Spleen (tissue), 11 donors: Measurements from ENCODE around the gene SSU72. TPM values are rescaled to one million over a fixed set of nuclear protein-coding genes. Genes with fewer than 3 reads are reported as not detected.

ENCODE experiments used
- DNase-seq: peaks from one replicate; pipeline ENCODE4 v3.0.0-alpha.2; 2020
- H3K27ac ChIP-seq, 8 donors: fragments of 200-600 bp; sonication (generic) in 7 of 8; 1 replicate in 4 of 8; 2 replicates in 4 of 8; pipeline versions ENCODE4 v1.5.0 to v1.8.0; 2016 to 2021; ENCODE audit warnings: inconsistent platforms in 4 of 8, mild to moderate bottlenecking in 4 of 8, moderate library complexity in 1 of 8
- H3K27me3 ChIP-seq, 7 donors: fragments of 200-600 bp; sonication (generic) in 6 of 7; replicated peaks in 1 of 7; 1 replicate in 4 of 7; 2 replicates in 3 of 7; pipeline versions ENCODE4 v1.5.0 to v1.8.0; 2016 to 2021; ENCODE audit warnings: inconsistent platforms in 3 of 7, mild to moderate bottlenecking in 1 of 7
- H3K36me3 ChIP-seq, 6 donors: fragments of 200-600 bp; sonication (generic) in 5 of 6; 1 replicate in 4 of 6; 2 replicates in 2 of 6; pipeline versions ENCODE4 v1.5.0 to v1.8.0; 2016 to 2021; ENCODE audit warnings: inconsistent platforms in 2 of 6
- H3K4me1 ChIP-seq, 6 donors: fragments of 200-600 bp; sonication (generic) in 5 of 6; 1 replicate in 3 of 6; 2 replicates in 3 of 6; pipeline versions ENCODE4 v1.5.0 to v1.8.0; 2016 to 2021; ENCODE audit warnings: inconsistent platforms in 3 of 6
- H3K4me3 ChIP-seq, 8 donors: fragments of 200-600 bp; sonication (generic) in 7 of 8; 1 replicate in 4 of 8; 2 replicates in 4 of 8; pipeline versions ENCODE4 v1.5.0 to v1.8.0; 2016 to 2021; ENCODE audit warnings: inconsistent platforms in 4 of 8, mild to moderate bottlenecking in 4 of 8, moderate library complexity in 2 of 8
- H3K9me3 ChIP-seq, 8 donors: fragments of 200-600 bp; sonication (generic) in 7 of 8; 1 replicate in 4 of 8; 2 replicates in 4 of 8; pipeline versions ENCODE4 v1.5.0 to v1.8.0; 2016 to 2021; ENCODE audit warnings: inconsistent platforms in 4 of 8
- CTCF ChIP-seq, 11 experiments: fragments of 200-600 bp in 7 of 11; fragments of 450-650 bp in 4 of 11; sonication (generic) in 4 of 11; IDR thresholded peaks in 8 of 11; conservative IDR thresholded peaks in 3 of 11; 1 replicate in 7 of 11; 2 replicates in 4 of 11; pipeline versions ENCODE4 v1.4.0 to v1.8.0; 2016 to 2021; ENCODE audit warnings: antibody characterized with exemption in 11 of 11, inconsistent platforms in 4 of 11, mild to moderate bottlenecking in 1 of 11
- POLR2A ChIP-seq, 3 donors: fragments of 450-650 bp; IDR thresholded peaks; one replicate each; pipeline ENCODE4 v1.5.1; 2017; ENCODE audit warnings: antibody characterized with exemption in 3 of 3, mild to moderate bottlenecking in 1 of 3
- POLR2AphosphoS5 ChIP-seq, 3 donors: sonication (generic); formaldehyde crosslinking; IDR thresholded peaks; one replicate each; pipeline ENCODE4 v1.5.1; 2017; ENCODE audit warnings: antibody characterized with exemption in 3 of 3
- WGBS, 5 donors: extraction: QIAGEN DNeasy Blood & Tissue Kit in 3 of 5; methylation state at CpG; one replicate each; pipeline versions ENCODE4 v1.1.5 to v1.1.7; 2013 to 2018; 5-methylcytosine and 5-hydroxymethylcytosine counted together
- intact Hi-C: fragments of 100-400 bp; cut with DNase I; formaldehyde crosslinking; loops from one replicate; pipeline ENCODE4 v1.15.0; 2023; ENCODE audit warnings: low total_unique reads
- polyA plus RNA-seq, 3 donors: library from polyadenylated mRNA; stranded (reverse); fragments of 200-250 nt; gene quantifications; one replicate each; pipeline ENCODE4 v1.2.1, GENCODE V29; 2013
- total RNA-seq, 7 donors: library from RNA; depleted of rRNA in 3 of 7; stranded (reverse); fragments of >200 nt in 3 of 7; fragmentation: NEBNext Ultra II Directional in 4 of 7; extraction: Animal tissue kit (Norgen Biotek cat#: 25700) in 4 of 7; gene quantifications; one replicate each; pipeline versions ENCODE4 v1.1.0 to v1.2.1, GENCODE V29; 2016 to 2021
- donor health status: healthy with polysubstance abuse.
- donor health status: DM: no; HTN: no; CAD: no; lungs with moderate emphysema.
- donor health status: DM: no; HTN: no; CAD: no.
- donor health status: Bipolar disorder and iron deficiency.
- donor health status: healthy.
- donor health status: DM: no; HTN: no; CAD: no.
- donor health status: DM: yes; HTN: yes; CAD: no.

SSU72 gene
- total and polyA plus RNA-seq, 10 donors: 86.7 to 168 (median 107) TPM

- Histone ChIP-seq H3K36me3 (peaks cover 0 to 48% (median 0%) of the 10 kb centered on the region in 6 donors), H3K27ac (no peak overlapping the region), H3K27me3 (no peaks in the 10 kb centered on the region), H3K4me3 (no peak overlapping the region), H3K4me1 (peaks cover 9 to 32% (median 20%) of the 10 kb centered on the region in 6 donors), H3K9me3 (no peaks in the 10 kb centered on the region)
- 90 to 93% (median 90%) methylated on average over 12 to 16 of the region's 16 CpGs for WGBS, 5 donors
- TF ChIP-seq POLR2AphosphoS5 (IDR thresholded peaks at IDR 0.05): no peak
- no peak for TF ChIP-seq CTCF (IDR thresholded peaks at IDR 0.05 in 8 of 11, conservative IDR thresholded peaks at IDR 0.05 in 3 of 11)
- TF ChIP-seq POLR2A (IDR thresholded peaks at IDR 0.05): no peak
- DNase-seq: peak; percentile 75
- intact Hi-C loops: no loop called here
These were observed 45.9 kb upstream of the SSU72 start for GRCh38 chr1:1620433-1621139.

- DNase-seq: no peak
- WGBS, 5 donors: 81 to 94% (median 85%) methylated on average over 9 to 14 of the region's 14 CpGs
- H3K4me1 ChIP-seq: peaks cover 9 to 33% (median 20%) of the 10 kb centered on the region in 6 donors
These were observed 45.3 kb upstream of the SSU72 start for GRCh38 chr1:1619917-1620361.

GRCh38 chr1:1618396-1619068 is 43.9 kb upstream of the SSU72 start:
- Histone ChIP-seq H3K4me3 (no peak overlapping the region), H3K4me1 (peaks cover 16 to 47% (median 34%) of the 10 kb centered on the region in 6 donors), H3K36me3 (peaks cover 0 to 27% (median 0%) of the 10 kb centered on the region in 6 donors), H3K9me3 (no peaks in the 10 kb centered on the region), H3K27ac (no peak overlapping the region), H3K27me3 (no peaks in the 10 kb centered on the region)
- intact Hi-C loops: no loop called here
- DNase-seq: peak; percentile 77
- 93 to 95% (median 94%) methylated on average over 7 to 9 of the region's 9 CpGs for WGBS, 5 donors
- TF ChIP-seq POLR2A (IDR thresholded peaks at IDR 0.05): no peak
- no peak for TF ChIP-seq CTCF (IDR thresholded peaks at IDR 0.05 in 8 of 11, conservative IDR thresholded peaks at IDR 0.05 in 3 of 11)
- TF ChIP-seq POLR2AphosphoS5 (IDR thresholded peaks at IDR 0.05): no peak

More at GRCh38 chr1:1619917-1620361, 45.3 kb upstream of the SSU72 start:
- intact Hi-C loops: no loop called here
- no peak overlapping the region for H3K27ac ChIP-seq
- no peaks in the 10 kb centered on the region for H3K27me3 ChIP-seq
- peaks cover 0 to 41% (median 0%) of the 10 kb centered on the region in 6 donors for H3K36me3 ChIP-seq
- TF ChIP-seq CTCF (IDR thresholded peaks at IDR 0.05 in 8 of 11, conservative IDR thresholded peaks at IDR 0.05 in 3 of 11) (peak in 1 of 11 experiments; percentile 10), POLR2AphosphoS5 (IDR thresholded peaks at IDR 0.05) (no peak)
- no peak overlapping the region for H3K4me3 ChIP-seq
- no peaks in the 10 kb centered on the region for H3K9me3 ChIP-seq

DNA sequence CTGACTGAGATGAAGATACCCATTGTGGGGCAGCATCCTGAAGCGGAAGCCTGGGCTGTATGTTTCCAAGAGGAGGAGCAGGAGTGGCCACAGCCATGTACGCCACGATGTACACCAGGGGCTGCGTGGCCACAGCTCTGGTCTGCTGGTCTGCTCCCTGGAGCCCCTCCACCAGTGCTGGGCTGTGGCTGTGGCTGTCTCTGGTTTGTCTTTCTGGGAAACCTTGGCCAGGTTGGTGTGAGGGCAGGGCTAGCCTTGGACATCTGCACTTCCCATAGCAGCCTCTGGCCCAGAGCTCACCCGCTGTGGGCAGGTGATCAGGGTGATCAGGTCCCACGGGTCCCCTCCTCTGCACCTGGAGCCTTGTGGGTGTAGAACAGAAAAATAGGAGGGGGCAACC is 43.3 kb upstream of the SSU72 start:
- DNase-seq: peak; percentile 70
- H3K27me3 ChIP-seq: no peaks in the 10 kb centered on the region
- H3K9me3 ChIP-seq: no peaks in the 10 kb centered on the region
- peaks cover 0 to 22% (median 0%) of the 10 kb centered on the region in 6 donors for H3K36me3 ChIP-seq
- intact Hi-C loops: no loop called here
- H3K4me1 ChIP-seq: peaks cover 16 to 53% (median 37%) of the 10 kb centered on the region in 6 donors
- TF ChIP-seq CTCF (IDR thresholded peaks at IDR 0.05 in 8 of 11, conservative IDR thresholded peaks at IDR 0.05 in 3 of 11): no peak
- TF ChIP-seq POLR2AphosphoS5 (IDR thresholded peaks at IDR 0.05): no peak
- TF ChIP-seq POLR2A (IDR thresholded peaks at IDR 0.05): no peak
- no peak overlapping the region for H3K27ac ChIP-seq
- WGBS, 5 donors: 92 to 97% (median 93%) methylated on average over 6 of the region's 6 CpGs
- H3K4me3 ChIP-seq: no peak overlapping the region
